GM20431 (cell line): ENCODE measurements around the gene DEFB121.
"Not testable (repeated sequence)": the region's sequence is repeated elsewhere in the genome, so short reads cannot be mapped to it uniquely, and the experiment has no call there.

Experiments used
- in situ Hi-C: fragments of 300-500 bp; cut with MseI, MboI; formaldehyde crosslinking; loops from one replicate; pipeline ENCODE4 v1.15.0; 2020; ENCODE audit warnings: low sequenced_read_pairs; ENCODE audit not compliant: unreplicated experiment

DEFB121 gene

GRCh38 chr20:31364272-31364671 is 41.7 kb downstream of the DEFB121 start:
- in situ Hi-C loops, result not testable (repeated sequence)

- in situ Hi-C loops, result no loop called here
Measured at GRCh38 chr20:31363295-31363694, 42.7 kb downstream of the DEFB121 start.

DNA sequence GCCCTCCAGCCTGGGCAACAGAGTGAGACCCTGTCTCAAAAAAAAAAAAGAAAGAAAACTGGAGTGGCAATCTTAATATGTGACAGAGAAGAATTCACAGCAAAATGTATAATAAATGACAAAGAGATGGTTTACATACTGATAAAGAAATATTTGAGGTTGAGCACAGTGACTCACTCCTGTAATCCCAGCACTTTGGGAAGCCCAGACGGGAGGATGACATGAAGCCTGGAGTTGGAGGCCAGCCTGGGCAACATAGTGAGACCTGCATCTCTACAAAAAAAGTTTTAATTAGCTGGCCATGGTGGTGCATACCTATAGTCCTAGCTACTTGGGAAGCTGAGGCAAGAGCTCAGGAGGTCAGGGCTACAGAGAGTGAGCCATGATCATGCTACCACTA is 50.0 kb downstream of the DEFB121 start:
- in situ Hi-C loops, result no loop called here
